K562 (cell line): ENCODE data around the gene CLIP2. TPM values are rescaled to one million over a fixed set of nuclear protein-coding genes. Genes with fewer than 3 reads are reported as not detected.

Experiments
- ATAC-seq: fragments of 200-7000 bp; cut with Tn5 transposase; 3 replicates; pipeline ENCODE4 v1.9.1; 2020; ENCODE audit warnings: moderate library complexity
- BruUV-seq: library from RNA; stranded (reverse); fragments of 400-500 nt; replicated peaks from 2 replicates; lab custom pipeline; 2021; lab: Mats Ljungman, UMichigan
- CTCF ChIA-PET: fragments of 300-600 bp; formaldehyde crosslinking; extraction: SDS; loops from one replicate; lab custom pipeline; 2021; ENCODE audit warnings: low intra/inter-chr PET ratio; lab: Yijun Ruan, JAX
- POLR2A ChIA-PET: fragments of 300-600, 350-650 bp; sonication (Branson Sonifier 250); formaldehyde crosslinking; extraction: SDS; loops from one replicate; lab custom pipeline; 2021; ENCODE audit warnings: antibody characterized with exemption, inconsistent platforms; lab: Yijun Ruan, JAX
- DNase-seq, 4 experiments: peaks; one replicate each; pipeline versions ENCODE4 v3.0.0 to v3.0.0-alpha.2; 2011 to 2018; ENCODE audit warnings: low spot score in 3 of 4, mixed read lengths in 3 of 4; ENCODE audit errors: extremely low read depth in 1 of 4
- FAIRE-seq: peaks from 2 replicates; lab custom pipeline; 2011; peaks lifted over from hg19 to GRCh38; lab: Jason Lieb, UNC
- H2AFZ ChIP-seq: 2 replicates; pipeline ENCODE4 v1.6.0; 2011; ENCODE audit warnings: low read depth, low read length, control low read depth, inconsistent platforms
- H3K27ac ChIP-seq: fragments of 200-600 bp; 3 replicates; pipeline ENCODE4 v1.8.0; 2011; ENCODE audit warnings: low read depth, mild to moderate bottlenecking, control low read depth, inconsistent platforms, low read length, moderate library complexity, mixed read lengths; ENCODE audit errors: extremely low read depth
- H3K27me3 ChIP-seq, 2 experiments: fragments of 300-600 bp in 1 of 2; 2 replicates in 1 of 2; 3 replicates in 1 of 2; pipeline versions ENCODE4 v1.6.0 to v1.8.0; 2011; ENCODE audit warnings: inconsistent platforms in 2 of 2, low read length in 2 of 2, mild to moderate bottlenecking in 1 of 2, mixed read lengths in 1 of 2, moderate library complexity in 1 of 2; ENCODE audit not compliant: control insufficient read depth in 2 of 2, insufficient read depth in 2 of 2
- H3K36me3 ChIP-seq: fragments of 300-600 bp; 3 replicates; pipeline ENCODE4 v1.8.0; 2011; ENCODE audit warnings: mild to moderate bottlenecking, low read length, inconsistent platforms; ENCODE audit not compliant: control insufficient read depth, insufficient read depth
- H3K4me1 ChIP-seq, 2 experiments: fragments of 200-600 bp in 1 of 2; replicated peaks in 1 of 2; 2 replicates in 1 of 2; 3 replicates in 1 of 2; pipeline versions ENCODE4 v1.5.1 to v1.8.0; 2011; ENCODE audit warnings: inconsistent platforms in 2 of 2, low read length in 2 of 2, mild to moderate bottlenecking in 1 of 2, mixed read lengths in 1 of 2, moderate library complexity in 1 of 2; ENCODE audit not compliant: control insufficient read depth in 2 of 2, insufficient read depth in 2 of 2
- H3K4me2 ChIP-seq: 2 replicates; pipeline ENCODE4 v1.6.1; 2011; ENCODE audit warnings: low read length, control low read depth, inconsistent platforms, mixed read lengths; ENCODE audit not compliant: insufficient read depth
- H3K4me3 ChIP-seq: fragments of 200-600 bp; sonication (generic), shearing (Covaris generic); 2 replicates; pipeline ENCODE4 v1.5.1; 2016; ENCODE audit warnings: control low read depth, inconsistent platforms
- H3K79me2 ChIP-seq: fragments of 200-600 bp; 3 replicates; pipeline ENCODE4 v1.8.0; 2011; ENCODE audit warnings: low read length, inconsistent platforms; ENCODE audit not compliant: control insufficient read depth, insufficient read depth
- H3K9ac ChIP-seq, 2 experiments: 2 replicates each; pipeline versions ENCODE4 v1.6.0 to v1.6.1; 2011; ENCODE audit warnings: low read depth in 2 of 2, low read length in 2 of 2, control low read depth in 1 of 2, inconsistent platforms in 1 of 2, mild to moderate bottlenecking in 1 of 2, mixed read lengths in 1 of 2; ENCODE audit not compliant: insufficient read depth in 1 of 2
- H3K9me1 ChIP-seq: one replicate; pipeline ENCODE4 v1.6.0; 2011; ENCODE audit warnings: inconsistent platforms, mild to moderate bottlenecking, low read length, moderate library complexity; ENCODE audit not compliant: control insufficient read depth, insufficient read depth
- H3K9me3 ChIP-seq: replicated peaks from 2 replicates; pipeline ENCODE4 v1.5.1; 2011; ENCODE audit warnings: low read depth, low read length, inconsistent platforms; ENCODE audit not compliant: control insufficient read depth, insufficient read depth
- H4K20me1 ChIP-seq: replicated peaks from 2 replicates; pipeline ENCODE4 v1.6.1; 2011; ENCODE audit warnings: low read length, inconsistent platforms, mixed read lengths; ENCODE audit not compliant: control insufficient read depth, insufficient read depth
- BHLHE40 ChIP-seq: IDR thresholded peaks from 2 replicates; pipeline ENCODE4 v1.6.1; 2011; ENCODE audit warnings: low read length, improper control_type of control experiment
- C11orf30 ChIP-seq: fragments of 450-650 bp; IDR thresholded peaks from 2 replicates; pipeline ENCODE4 v1.6.1; 2016; ENCODE audit warnings: low read depth, mild to moderate bottlenecking
- HDAC8 ChIP-seq: fragments of 450-650 bp; IDR thresholded peaks from 2 replicates; pipeline ENCODE4 v1.6.1; 2016; ENCODE audit warnings: mild to moderate bottlenecking, missing genetic modification characterization, moderate library complexity, missing compliant biosample characterization
- KDM1A ChIP-seq, 2 experiments: fragments of 450-650 bp; IDR thresholded peaks; 2 replicates each; pipeline ENCODE4 v1.6.1; 2016; ENCODE audit warnings: mild to moderate bottlenecking in 2 of 2
- KDM4B ChIP-seq, 2 experiments: fragments of 450-650 bp in 1 of 2; sonication (generic) in 1 of 2; IDR thresholded peaks; 2 replicates each; pipeline ENCODE4 v1.6.1; 2016 to 2017; ENCODE audit warnings: borderline replicate concordance in 2 of 2, antibody characterized with exemption in 1 of 2, low read depth in 1 of 2, mild to moderate bottlenecking in 1 of 2
- SMARCA4 ChIP-seq: fragments of 450-650 bp; IDR thresholded peaks from 2 replicates; pipeline ENCODE4 v1.6.1; 2016
- TSC22D4 ChIP-seq: fragments of 450-650 bp; IDR thresholded peaks from 2 replicates; pipeline ENCODE4 v1.6.1; 2016; ENCODE audit warnings: missing genetic modification characterization, missing biosample characterization, control low read depth
- USF1 ChIP-seq: sonication (generic); formaldehyde crosslinking; IDR thresholded peaks from 2 replicates; pipeline ENCODE4 v1.9.0; 2022; ENCODE audit warnings: mild to moderate bottlenecking, missing genetic modification reagents
- ZBED1 ChIP-seq: IDR thresholded peaks from 2 replicates; pipeline ENCODE4 v1.6.1; 2014
- WGBS: fragments of 100-300 bp; shearing (Covaris generic); methylation state at CpG from one replicate; pipeline ENCODE4 v1.1.6; 2016; ENCODE audit warnings: low coverage, mixed read lengths; ENCODE audit not compliant: insufficient coverage; ENCODE audit errors: missing lambda C conversion rate; 5-methylcytosine and 5-hydroxymethylcytosine counted together
- in situ Hi-C: fragments of 300-500 bp; cut with MboI; formaldehyde crosslinking; loops from 4 replicates; pipeline ENCODE4 v1.15.0; 2018; ENCODE audit warnings: inconsistent platforms, mixed read lengths
- intact Hi-C: fragments of 100-400 bp; cut with micrococcal nuclease; formaldehyde crosslinking; loops from 2 replicates; pipeline ENCODE4 v1.14.2; 2022
- polyA plus RNA-seq, 8 experiments: library from polyadenylated mRNA; depleted of rRNA in 4 of 8; stranded (reverse) in 5 of 8; unstranded in 3 of 8; fragments of >200 nt; fragmentation: Nextera tagmentation in 2 of 8; fragmentation: Illumina TruSeq in 1 of 8; extraction: Ambion mirVana in 2 of 8; extraction: Trizol in 1 of 8; gene quantifications; 2 replicates each; pipeline versions ENCODE4 v1.2.1 to v1.2.3, GENCODE V29; 2011 to 2014; ENCODE audit warnings: inconsistent platforms in 1 of 8, missing spikeins in 1 of 8
- total RNA-seq, 7 experiments: library from RNA; depleted of rRNA in 6 of 7; stranded (reverse); fragments of >200 nt in 6 of 7; fragmentation: Illumina TruSeq in 2 of 7; extraction: Trizol in 2 of 7; gene quantifications; 2 replicates each; pipeline versions ENCODE4 v1.2.1 to v1.2.3, GENCODE V29; 2011 to 2021; ENCODE audit warnings: low replicate concordance in 1 of 7

The CLIP2 gene
- total and polyA plus RNA-seq, 9 of the 15 experiments (the other 6 are each of a cell fraction or from before 2014, with no cell fraction given), result 0.07 to 5.4 (median 2.1) TPM

- TF ChIP-seq SMARCA4 (no peak), USF1 (CRISPR knock-in tag) (no peak), KDM4B (IDR thresholded peaks at IDR 0.05; ENCODE audit: borderline replicate concordance in 2 of 2, low read depth in 1 of 2) (no peak), TSC22D4 (tag) (no peak), HDAC8 (tag) (no peak), ZBED1 (no peak), KDM1A (IDR thresholded peaks at IDR 0.05) (0 out of 4 replicates have a peak, but pooled peaks of 1 of the 2 experiments have one; percentile 11)
- TF ChIP-seq, all 486 proteins: peak for 9
Observed at GRCh38 chr7:74395745-74396311, 106.6 kb downstream of the CLIP2 start (continued).

GRCh38 chr7:74396993-74397392 lies 107.8 kb downstream of the CLIP2 start:
- DNase-seq (peak in 1 of 4 experiments; percentile 11), FAIRE-seq (no peak), ATAC-seq (no peak)
- Histone ChIP-seq H3K9me3 (no peaks in the 10 kb centered on the region), H3K27ac (no peak overlapping the region), H3K9ac (peak overlapping the region in 1 of 2 experiments; percentile 65; a peak in 1 of 4 replicates), H3K4me2 (no peak overlapping the region), H2AFZ (no peak overlapping the region), H3K36me3 (no peaks in the 10 kb centered on the region), H3K4me1 (peaks cover 2 to 7% of the 10 kb centered on the region in 2 experiments; a peak in 3 of 5 replicates), H3K4me3 (no peak overlapping the region), H3K9me1 (no peaks in the 10 kb centered on the region), H3K79me2 (no peaks in the 10 kb centered on the region), H3K27me3 (no peaks in the 10 kb centered on the region), H4K20me1 (no peaks in the 10 kb centered on the region; the same call in 1 of the 2 replicates)
- no TSS peak for BruUV-seq
- intact Hi-C loops, result no loop called here
- POLR2A ChIA-PET, result interaction anchor here (0.6 to 1.2 kb wide), 2 partner anchors 10 to 221 kb away, joined by 3 read pairs; no protein-coding TSS in a partner anchor
- in situ Hi-C loops, result no loop called here
- CTCF ChIA-PET, result no interaction called here
- no peak for TF ChIP-seq BHLHE40
- 0 out of 2 replicates have a peak, but pooled peaks have one; percentile 8 for TF ChIP-seq C11orf30
- whole genome bisulfite sequencing, result 28% methylated on average over 9 of the region's 11 CpGs
